ENCODE data around the gene UGT1A1.

UGT1A1 gene

GRCh38 chr2:233794128-233794658, 34.1 kb downstream of the UGT1A1 start:
- Histone ChIP-seq H3K9me3 (ENCODE audit: control insufficient read depth in 1 of 2, low read length in 2 of 2) (no peaks in the 10 kb centered on the region), H3K27ac (ENCODE audit: low read depth, low read length) (no peak overlapping the region), H3K9ac (ENCODE audit: low read depth in 1 of 2, low read length in 2 of 2) (no peak overlapping the region), H3K27me3 (ENCODE audit: control insufficient read depth in 1 of 2, insufficient read depth in 2 of 2, low read length in 2 of 2) (no peaks in the 10 kb centered on the region), H3K4me1 (ENCODE audit: control insufficient read depth in 1 of 2, insufficient read depth in 2 of 2, low read length in 2 of 2) (peaks cover 0 to 7% of the 10 kb centered on the region in 2 donors), H3K36me3 (ENCODE audit: control insufficient read depth in 1 of 2, insufficient read depth in 2 of 2, low read length in 2 of 2) (no peaks in the 10 kb centered on the region), H3K4me3 (ENCODE audit: low read depth in 1 of 2, low read length in 2 of 2) (no peak overlapping the region)

- Histone ChIP-seq H3K36me3 (ENCODE audit: control insufficient read depth in 1 of 2, insufficient read depth in 2 of 2, low read length in 2 of 2) (no peaks in the 10 kb centered on the region), H3K4me3 (ENCODE audit: low read depth in 1 of 2, low read length in 2 of 2) (no peak overlapping the region), H3K9me3 (ENCODE audit: control insufficient read depth in 1 of 2, low read length in 2 of 2) (no peaks in the 10 kb centered on the region)
Measured at GRCh38 chr2:233795735-233796171, 35.7 kb downstream of the UGT1A1 start.

GRCh38 chr2:233796254-233796653, 36.2 kb downstream of the UGT1A1 start:
- no peaks in the 10 kb centered on the region for H3K27me3 ChIP-seq (ENCODE audit: control insufficient read depth in 1 of 2, insufficient read depth in 2 of 2, low read length in 2 of 2)

More at GRCh38 chr2:233795735-233796171, 35.7 kb downstream of the UGT1A1 start:
- Histone ChIP-seq H3K27me3 (ENCODE audit: control insufficient read depth in 1 of 2, insufficient read depth in 2 of 2, low read length in 2 of 2) (no peaks in the 10 kb centered on the region), H3K4me1 (ENCODE audit: control insufficient read depth in 1 of 2, insufficient read depth in 2 of 2, low read length in 2 of 2) (peaks cover 0 to 7% of the 10 kb centered on the region in 2 donors), H3K27ac (ENCODE audit: low read depth, low read length) (no peak overlapping the region), H3K9ac (ENCODE audit: low read depth in 1 of 2, low read length in 2 of 2) (no peak overlapping the region)

GRCh38 chr2:233798335-233799086, 38.4 kb downstream of the UGT1A1 start:
- Histone ChIP-seq H3K27ac (ENCODE audit: low read depth, low read length) (no peak overlapping the region), H3K27me3 (ENCODE audit: control insufficient read depth in 1 of 2, insufficient read depth in 2 of 2, low read length in 2 of 2) (no peaks in the 10 kb centered on the region), H3K4me3 (ENCODE audit: low read depth in 1 of 2, low read length in 2 of 2) (no peak overlapping the region), H3K4me1 (ENCODE audit: control insufficient read depth in 1 of 2, insufficient read depth in 2 of 2, low read length in 2 of 2) (peaks cover 0 to 3% of the 10 kb centered on the region in 2 donors), H3K36me3 (ENCODE audit: control insufficient read depth in 1 of 2, insufficient read depth in 2 of 2, low read length in 2 of 2) (no peaks in the 10 kb centered on the region), H3K9me3 (ENCODE audit: control insufficient read depth in 1 of 2, low read length in 2 of 2) (no peaks in the 10 kb centered on the region), H3K9ac (ENCODE audit: low read depth in 1 of 2, low read length in 2 of 2) (no peak overlapping the region)

More at GRCh38 chr2:233796254-233796653, 36.2 kb downstream of the UGT1A1 start:
- no peak overlapping the region for H3K27ac ChIP-seq (ENCODE audit: low read depth, low read length)
- peaks cover 0 to 7% of the 10 kb centered on the region in 2 donors for H3K4me1 ChIP-seq (ENCODE audit: control insufficient read depth in 1 of 2, insufficient read depth in 2 of 2, low read length in 2 of 2)
- H3K36me3 ChIP-seq (ENCODE audit: control insufficient read depth in 1 of 2, insufficient read depth in 2 of 2, low read length in 2 of 2) = no peaks in the 10 kb centered on the region
- H3K9ac ChIP-seq (ENCODE audit: low read depth in 1 of 2, low read length in 2 of 2) = no peak overlapping the region
- no peaks in the 10 kb centered on the region for H3K9me3 ChIP-seq (ENCODE audit: control insufficient read depth in 1 of 2, low read length in 2 of 2)
- H3K4me3 ChIP-seq (ENCODE audit: low read depth in 1 of 2, low read length in 2 of 2) = no peak overlapping the region

GRCh38 chr2:233799087-233799665, 39.1 kb downstream of the UGT1A1 start:
- Histone ChIP-seq H3K4me1 (ENCODE audit: control insufficient read depth in 1 of 2, insufficient read depth in 2 of 2, low read length in 2 of 2) (no peaks in the 10 kb centered on the region), H3K9ac (ENCODE audit: low read depth in 1 of 2, low read length in 2 of 2) (no peak overlapping the region), H3K36me3 (ENCODE audit: control insufficient read depth in 1 of 2, insufficient read depth in 2 of 2, low read length in 2 of 2) (no peaks in the 10 kb centered on the region), H3K9me3 (ENCODE audit: control insufficient read depth in 1 of 2, low read length in 2 of 2) (no peaks in the 10 kb centered on the region), H3K4me3 (ENCODE audit: low read depth in 1 of 2, low read length in 2 of 2) (no peak overlapping the region), H3K27ac (ENCODE audit: low read depth, low read length) (no peak overlapping the region), H3K27me3 (ENCODE audit: control insufficient read depth in 1 of 2, insufficient read depth in 2 of 2, low read length in 2 of 2) (no peaks in the 10 kb centered on the region)

- Histone ChIP-seq H3K4me1 (ENCODE audit: control insufficient read depth in 1 of 2, insufficient read depth in 2 of 2, low read length in 2 of 2) (no peaks in the 10 kb centered on the region), H3K36me3 (ENCODE audit: control insufficient read depth in 1 of 2, insufficient read depth in 2 of 2, low read length in 2 of 2) (no peaks in the 10 kb centered on the region), H3K4me3 (ENCODE audit: low read depth in 1 of 2, low read length in 2 of 2) (no peak overlapping the region), H3K9ac (ENCODE audit: low read depth in 1 of 2, low read length in 2 of 2) (no peak overlapping the region), H3K9me3 (ENCODE audit: control insufficient read depth in 1 of 2, low read length in 2 of 2) (no peaks in the 10 kb centered on the region), H3K27ac (ENCODE audit: low read depth, low read length) (no peak overlapping the region), H3K27me3 (ENCODE audit: control insufficient read depth in 1 of 2, insufficient read depth in 2 of 2, low read length in 2 of 2) (no peaks in the 10 kb centered on the region)
Measured at GRCh38 chr2:233799716-233800115, 39.6 kb downstream of the UGT1A1 start.

- Histone ChIP-seq H3K36me3 (ENCODE audit: control insufficient read depth in 1 of 2, insufficient read depth in 2 of 2, low read length in 2 of 2) (no peaks in the 10 kb centered on the region), H3K4me1 (ENCODE audit: control insufficient read depth in 1 of 2, insufficient read depth in 2 of 2, low read length in 2 of 2) (no peaks in the 10 kb centered on the region), H3K4me3 (ENCODE audit: low read depth in 1 of 2, low read length in 2 of 2) (no peak overlapping the region), H3K9ac (ENCODE audit: low read depth in 1 of 2, low read length in 2 of 2) (no peak overlapping the region), H3K27ac (ENCODE audit: low read depth, low read length) (no peak overlapping the region), H3K9me3 (ENCODE audit: control insufficient read depth in 1 of 2, low read length in 2 of 2) (no peaks in the 10 kb centered on the region), H3K27me3 (ENCODE audit: control insufficient read depth in 1 of 2, insufficient read depth in 2 of 2, low read length in 2 of 2) (no peaks in the 10 kb centered on the region)
Measured at GRCh38 chr2:233800208-233800607, 40.1 kb downstream of the UGT1A1 start.

GRCh38 chr2:233801357-233802131, 41.5 kb downstream of the UGT1A1 start:
- Histone ChIP-seq H3K27ac (ENCODE audit: low read depth, low read length) (no peak overlapping the region), H3K36me3 (ENCODE audit: control insufficient read depth in 1 of 2, insufficient read depth in 2 of 2, low read length in 2 of 2) (no peaks in the 10 kb centered on the region), H3K4me1 (ENCODE audit: control insufficient read depth in 1 of 2, insufficient read depth in 2 of 2, low read length in 2 of 2) (no peaks in the 10 kb centered on the region), H3K4me3 (ENCODE audit: low read depth in 1 of 2, low read length in 2 of 2) (no peak overlapping the region), H3K9me3 (ENCODE audit: control insufficient read depth in 1 of 2, low read length in 2 of 2) (no peaks in the 10 kb centered on the region), H3K27me3 (ENCODE audit: control insufficient read depth in 1 of 2, insufficient read depth in 2 of 2, low read length in 2 of 2) (no peaks in the 10 kb centered on the region), H3K9ac (ENCODE audit: low read depth in 1 of 2, low read length in 2 of 2) (no peak overlapping the region)

GRCh38 chr2:233802132-233802815, 42.2 kb downstream of the UGT1A1 start:
- Histone ChIP-seq H3K4me3 (ENCODE audit: low read depth in 1 of 2, low read length in 2 of 2) (no peak overlapping the region), H3K27me3 (ENCODE audit: control insufficient read depth in 1 of 2, insufficient read depth in 2 of 2, low read length in 2 of 2) (no peaks in the 10 kb centered on the region), H3K27ac (ENCODE audit: low read depth, low read length) (no peak overlapping the region), H3K9ac (ENCODE audit: low read depth in 1 of 2, low read length in 2 of 2) (no peak overlapping the region), H3K36me3 (ENCODE audit: control insufficient read depth in 1 of 2, insufficient read depth in 2 of 2, low read length in 2 of 2) (no peaks in the 10 kb centered on the region), H3K4me1 (ENCODE audit: control insufficient read depth in 1 of 2, insufficient read depth in 2 of 2, low read length in 2 of 2) (no peaks in the 10 kb centered on the region), H3K9me3 (ENCODE audit: control insufficient read depth in 1 of 2, low read length in 2 of 2) (no peaks in the 10 kb centered on the region)
